ENCODE results near the gene DBP.
A peak's percentile ranks its signal among the peaks of the same experiment; 100 is the strongest.

The DBP gene

GRCh38 chr19:48614436-48615230 is 22.5 kb downstream of the DBP start, which contains the start of gene FAM83E:
Gene FAM83E (minus strand): TSS chr19:48615076. CDS start chr19:48613372, 1,704 bp downstream.
- Histone ChIP-seq H3K79me2 (ENCODE audit: insufficient read depth, low read length) (peaks cover 44% of the 10 kb centered on the region), H4K20me1 (ENCODE audit: insufficient read depth, low read length, poor library complexity, severe bottlenecking) (peaks cover 44% of the 10 kb centered on the region), H3K4me1 (ENCODE audit: insufficient read depth, low read length, poor library complexity, severe bottlenecking) (peaks cover 20% of the 10 kb centered on the region), H3F3A (ENCODE audit: low read depth) (no peaks in the 10 kb centered on the region), H3K4me3 (ENCODE audit: low read length, poor library complexity, severe bottlenecking) (peak within 1 kb of the TSS; percentile 100), H2AFZ (ENCODE audit: low read length) (no peak within 1 kb of the TSS), H3K36me3 (ENCODE audit: insufficient read depth, low read length) (peaks cover 36% of the 10 kb centered on the region; the same call in 1 of the 2 replicates), H3K27me3 (ENCODE audit: insufficient read depth, low read length, poor library complexity, severe bottlenecking) (peaks cover 8% of the 10 kb centered on the region), H3K9ac (ENCODE audit: low read depth, low read length, poor library complexity, severe bottlenecking) (no peak within 1 kb of the TSS), H3K9me3 (ENCODE audit: insufficient read depth, low read depth, low read length) (no peaks in the 10 kb centered on the region), H3K9me2 (replicated peaks; ENCODE audit: low read depth, low read length) (no peaks in the 10 kb centered on the region), H3K4me2 (ENCODE audit: low read depth, low read length, poor library complexity, severe bottlenecking) (peak within 1 kb of the TSS; percentile 98)
- no peak for TF ChIP-seq CTCF (conservative IDR thresholded peaks at IDR 0.05; ENCODE audit: low read length)
- TF ChIP-seq EZH2phosphoT487 (IDR thresholded peaks at IDR 0.05; ENCODE audit: borderline replicate concordance), result no peak

GRCh38 chr19:48613852-48614435 is 23.2 kb downstream of the DBP start:
- Histone ChIP-seq H3K79me2 (ENCODE audit: insufficient read depth, low read length) (peaks cover 42% of the 10 kb centered on the region), H3K4me2 (ENCODE audit: low read depth, low read length, poor library complexity, severe bottlenecking) (no peak overlapping the region), H3K4me3 (ENCODE audit: low read length, poor library complexity, severe bottlenecking) (no peak overlapping the region)

More at GRCh38 chr19:48613852-48614435, 23.2 kb downstream of the DBP start:
- no peak for TF ChIP-seq CTCF (conservative IDR thresholded peaks at IDR 0.05; ENCODE audit: low read length)
- TF ChIP-seq EZH2phosphoT487 (IDR thresholded peaks at IDR 0.05; ENCODE audit: borderline replicate concordance), result no peak
- H3F3A ChIP-seq (ENCODE audit: low read depth), result no peaks in the 10 kb centered on the region
- H3K9me2 ChIP-seq (replicated peaks; ENCODE audit: low read depth, low read length), result no peaks in the 10 kb centered on the region
- H3K27me3 ChIP-seq (ENCODE audit: insufficient read depth, low read length, poor library complexity, severe bottlenecking), result peaks cover 7% of the 10 kb centered on the region
- peaks cover 36% of the 10 kb centered on the region; the same call in 1 of the 2 replicates for H3K36me3 ChIP-seq (ENCODE audit: insufficient read depth, low read length)
- H3K9me3 ChIP-seq (ENCODE audit: insufficient read depth, low read depth, low read length), result no peaks in the 10 kb centered on the region
- H2AFZ ChIP-seq (ENCODE audit: low read length), result no peak overlapping the region
- no peak overlapping the region for H3K9ac ChIP-seq (ENCODE audit: low read depth, low read length, poor library complexity, severe bottlenecking)
- peaks cover 19% of the 10 kb centered on the region for H3K4me1 ChIP-seq (ENCODE audit: insufficient read depth, low read length, poor library complexity, severe bottlenecking)
- H4K20me1 ChIP-seq (ENCODE audit: insufficient read depth, low read length, poor library complexity, severe bottlenecking), result peaks cover 44% of the 10 kb centered on the region

All from Loucy (cell line).